SH-SY5Y (cell line): ENCODE data around the gene PSEN2.

Experiments
- GATA2 ChIP-seq: IDR thresholded peaks from 2 replicates; pipeline ENCODE4 v1.6.1; 2011; ENCODE audit warnings: mild to moderate bottlenecking, low read depth, low read length
- GATA3 ChIP-seq: IDR thresholded peaks from 2 replicates; pipeline ENCODE4 v1.6.1; 2011; ENCODE audit warnings: low read depth, mild to moderate bottlenecking, low read length, moderate library complexity

Gene PSEN2

DNA sequence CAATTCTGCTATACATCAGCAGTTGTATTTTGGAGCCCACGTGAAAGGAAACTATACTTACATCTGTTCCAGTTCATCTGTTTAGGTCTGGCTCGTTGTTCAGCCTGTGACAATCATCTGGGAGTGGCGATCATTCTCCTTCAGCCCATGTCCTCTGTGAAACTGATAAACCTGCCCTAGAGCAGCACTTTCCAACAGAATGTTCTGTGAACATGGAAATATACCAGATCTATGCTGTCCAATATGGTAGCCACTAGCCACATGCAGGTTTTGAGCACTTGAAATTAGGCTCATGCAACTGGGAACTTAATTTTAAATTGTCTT, 45.2 kb downstream of the PSEN2 start:
- TF ChIP-seq GATA2, result no peak
- TF ChIP-seq GATA3, result no peak

DNA sequence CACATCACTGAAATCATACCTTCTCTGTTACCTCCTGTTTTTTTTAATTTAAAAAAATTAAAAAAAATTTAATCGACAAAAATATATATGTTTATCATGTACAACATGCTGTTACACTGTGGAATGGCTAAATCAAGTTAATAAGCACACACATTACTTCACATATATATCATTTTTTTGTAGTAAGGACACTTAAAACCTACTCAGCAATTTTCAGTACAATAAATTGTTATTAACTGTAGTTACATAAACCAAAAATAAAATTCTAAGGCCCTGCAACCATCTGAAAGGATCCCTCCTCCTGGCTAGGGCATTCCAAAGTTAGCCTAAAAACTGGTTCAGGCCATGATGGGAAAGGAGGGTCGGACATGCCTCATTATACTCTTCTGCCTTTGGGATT, 46.1 kb downstream of the PSEN2 start:
- TF ChIP-seq GATA3 (no peak), GATA2 (no peak)

DNA sequence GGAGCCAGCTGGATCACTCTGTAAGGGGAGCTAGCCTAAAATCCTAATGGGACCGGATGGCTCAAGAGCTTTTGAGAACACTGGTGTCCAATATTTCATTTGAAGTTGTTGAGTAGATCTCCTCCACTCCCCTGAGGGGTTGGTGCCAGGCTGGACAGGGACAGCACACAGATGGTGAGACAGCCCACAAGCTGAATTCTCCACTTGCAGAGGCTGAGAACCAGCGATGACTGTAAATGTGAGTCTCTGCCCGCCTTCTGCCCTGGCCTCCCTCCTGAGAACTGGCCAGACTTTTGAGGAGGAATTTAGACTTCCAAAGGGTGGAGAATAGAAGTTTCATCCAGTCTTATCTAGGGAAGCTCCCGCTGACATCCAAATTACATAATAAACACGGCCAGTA, 49.2 kb downstream of the PSEN2 start:
- TF ChIP-seq GATA3 (no peak), GATA2 (no peak)

DNA sequence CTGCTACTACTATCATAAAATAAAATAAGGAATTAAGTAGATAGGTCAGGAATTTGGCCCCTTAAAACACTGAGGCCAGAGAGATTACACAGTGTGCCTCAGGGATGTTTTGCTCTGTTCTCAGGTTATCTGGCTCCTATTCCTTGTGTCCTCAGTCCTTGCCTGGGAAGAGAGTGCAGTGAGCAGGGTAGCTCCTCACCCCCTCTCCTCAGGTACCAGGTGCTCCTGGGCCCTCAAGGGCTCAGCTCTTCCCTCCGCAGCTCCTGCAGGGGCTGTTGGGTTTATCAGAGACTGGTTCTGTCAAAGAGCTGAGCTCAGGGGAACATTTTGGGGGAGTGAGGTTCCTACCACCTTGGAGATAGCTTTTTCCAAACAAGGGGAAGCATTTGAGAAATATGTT, 49.6 kb downstream of the PSEN2 start:
- TF ChIP-seq GATA2 (no peak), GATA3 (no peak)

DNA sequence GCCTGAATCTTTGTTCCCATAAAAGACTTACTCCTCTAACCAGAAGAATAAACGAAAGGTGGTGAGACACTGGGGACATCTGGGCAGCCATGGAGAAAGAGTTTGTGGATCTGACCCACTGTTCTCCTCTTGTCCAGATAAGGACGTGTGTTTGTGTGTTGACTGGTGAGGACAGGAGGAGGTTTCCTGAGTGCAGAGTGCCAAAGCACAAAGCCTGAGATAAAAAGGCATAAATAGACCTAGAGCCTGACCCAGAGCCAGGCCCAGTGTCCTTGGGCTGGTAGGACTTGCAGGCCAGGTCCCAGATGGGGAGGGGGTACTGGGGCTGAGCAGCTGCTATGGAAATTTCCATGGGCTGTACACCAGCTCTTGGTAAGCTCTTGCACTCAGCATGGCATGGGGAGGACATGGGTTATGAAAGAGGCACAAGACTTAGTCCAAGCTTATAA, 50.1 kb downstream of the PSEN2 start:
- TF ChIP-seq GATA3, result no peak
- no peak for TF ChIP-seq GATA2

DNA sequence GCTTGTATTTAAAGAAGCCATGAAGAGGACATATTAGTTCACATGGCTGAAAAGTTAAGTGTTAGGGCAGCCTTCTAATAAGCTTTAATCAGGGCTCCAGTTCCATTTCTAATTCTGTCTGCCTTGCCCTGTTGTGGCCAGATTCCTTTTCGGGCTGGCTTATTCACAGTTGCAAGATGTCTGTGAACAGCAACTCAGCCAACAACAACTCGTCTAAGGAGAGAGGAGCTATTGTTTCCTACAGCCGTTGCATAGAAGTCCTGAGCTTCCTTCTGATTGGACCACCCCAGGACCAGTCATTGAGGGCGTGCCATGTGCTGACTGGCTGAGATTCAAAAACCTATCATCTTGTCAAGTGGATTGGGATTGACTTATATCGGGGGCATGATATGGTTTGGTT, 51.1 kb downstream of the PSEN2 start:
- TF ChIP-seq GATA3 (no peak), GATA2 (no peak)

DNA sequence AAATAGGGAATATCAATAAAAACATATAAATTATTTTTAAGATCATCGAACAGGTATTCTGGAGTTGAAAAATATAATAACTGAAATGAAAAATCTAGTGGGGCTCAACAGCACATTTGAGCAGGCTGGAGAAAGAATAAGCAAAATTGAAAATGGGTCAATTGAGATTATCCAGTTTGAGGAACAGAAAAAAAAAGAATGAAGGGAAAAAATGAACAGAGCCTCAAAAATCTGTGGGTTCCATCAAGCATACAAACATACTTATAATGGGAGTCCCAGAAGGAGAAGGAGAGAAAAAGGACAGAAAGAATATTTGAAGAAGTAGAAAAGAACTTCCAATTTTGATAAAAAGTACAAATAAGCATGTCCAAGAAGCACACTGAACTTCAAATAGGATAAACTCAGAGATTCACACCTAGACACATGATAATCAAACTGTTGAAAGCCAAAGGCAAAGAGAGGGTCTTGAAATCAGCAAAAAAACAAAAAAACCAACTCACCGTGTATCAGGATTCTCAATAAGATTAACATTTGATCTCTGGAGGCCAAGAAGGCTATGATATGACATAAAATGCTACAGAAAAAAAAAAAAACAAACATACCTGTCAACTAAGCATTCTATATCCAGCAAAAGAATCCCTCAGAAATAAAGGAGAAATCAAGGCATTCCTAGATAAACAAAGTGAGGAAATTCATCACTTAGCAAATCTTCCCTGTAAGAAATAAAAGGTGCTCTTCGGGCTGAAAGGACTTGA, 64.2 kb downstream of the PSEN2 start:
- no peak for TF ChIP-seq GATA2
- no peak for TF ChIP-seq GATA3

DNA sequence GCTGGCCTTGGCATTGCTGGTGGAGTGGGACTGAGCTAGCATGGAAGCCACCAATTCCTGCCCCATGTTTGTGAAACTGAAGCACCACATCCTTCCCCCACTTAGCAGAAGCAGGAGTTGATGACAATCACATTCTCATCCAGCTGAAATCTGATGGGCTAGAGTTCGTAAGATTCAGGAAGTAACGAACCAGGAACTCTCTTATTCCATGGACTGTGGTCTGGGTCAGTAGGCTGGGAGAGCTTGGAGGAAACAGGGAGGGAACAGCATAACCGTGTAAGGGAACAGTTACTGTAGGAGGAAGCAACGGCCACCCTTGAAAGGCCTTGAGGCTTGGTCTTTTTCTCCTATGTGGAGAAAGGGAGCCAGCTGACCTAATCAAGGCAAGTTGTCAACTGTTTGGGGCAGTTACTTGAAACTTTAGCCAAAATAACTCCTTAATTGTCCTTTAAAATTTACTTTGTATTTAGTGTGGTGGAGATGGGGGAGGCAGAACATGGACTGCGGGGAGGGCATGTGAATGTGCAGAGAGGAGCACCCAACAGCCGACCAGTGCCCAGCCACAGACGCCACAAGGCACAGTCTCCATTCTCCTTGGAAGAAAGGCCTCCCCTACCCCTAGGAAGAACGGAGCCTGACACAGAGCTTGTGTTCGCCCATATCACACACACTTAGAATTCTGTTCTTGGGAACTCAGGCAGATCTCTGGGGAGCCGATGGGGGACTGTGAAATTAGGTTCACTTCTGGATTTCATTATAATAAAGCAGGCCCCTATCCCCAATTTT, 67.7 kb downstream of the PSEN2 start:
- TF ChIP-seq GATA2 (no peak), GATA3 (no peak)

DNA sequence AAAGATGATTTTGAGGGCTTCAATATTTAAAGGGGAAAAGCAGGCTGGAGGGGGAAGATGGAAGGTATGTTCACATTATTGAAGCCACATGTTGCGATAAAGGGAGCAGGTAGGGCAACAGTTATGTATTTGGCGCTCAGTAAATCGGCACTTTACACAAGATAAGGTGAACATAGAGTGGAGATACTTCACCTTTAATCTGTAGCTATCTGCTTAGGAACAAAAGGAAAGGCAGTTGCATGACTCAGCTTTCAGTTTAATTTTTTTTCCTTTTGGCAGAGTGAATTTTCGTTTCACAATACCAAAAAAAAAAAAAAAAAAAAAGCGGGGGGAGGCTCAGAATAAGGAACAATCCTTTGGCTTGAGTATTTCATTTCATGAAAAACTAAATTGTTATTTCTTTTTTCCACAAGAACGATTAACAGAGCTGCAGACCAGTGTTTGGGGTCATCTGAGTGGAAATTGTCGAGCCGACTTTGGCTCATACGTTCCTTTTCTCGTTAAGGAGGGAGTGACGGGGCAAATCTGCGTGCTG, 68.6 kb downstream of the PSEN2 start:
- TF ChIP-seq GATA2 (no peak), GATA3 (no peak)

DNA sequence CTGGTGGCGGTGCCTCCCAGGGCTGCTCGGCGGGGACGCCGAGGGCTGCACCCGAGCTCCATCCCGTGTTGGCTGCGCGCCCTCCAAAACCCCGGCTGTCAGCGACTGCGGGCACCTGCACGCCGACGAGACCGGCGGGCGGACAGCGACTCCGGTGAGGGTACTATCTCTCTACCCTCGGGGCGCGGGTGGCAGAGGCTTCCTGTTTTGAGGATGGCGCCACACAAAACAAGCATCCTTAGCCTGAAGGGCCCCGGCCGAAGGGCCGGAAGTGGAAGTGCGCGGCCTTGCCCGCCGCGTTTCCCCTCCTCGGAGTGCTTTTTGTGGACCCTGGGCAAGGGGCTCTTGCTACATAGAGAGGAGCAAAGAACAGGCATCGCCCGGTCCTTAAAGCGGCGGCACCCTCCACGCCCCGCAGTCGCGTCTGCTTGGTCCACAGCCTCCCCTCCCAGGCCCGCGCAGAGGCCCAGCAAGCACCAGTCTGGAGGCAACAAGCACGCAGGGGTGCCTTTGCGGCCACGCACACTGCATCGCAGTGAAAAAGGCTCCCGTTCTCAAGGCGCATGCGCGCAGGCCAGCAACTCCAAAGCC, 69.1 kb downstream of the PSEN2 start:
- TF ChIP-seq GATA3, result no peak
- peak; percentile 27; the same call in 1 of the 2 replicates for TF ChIP-seq GATA2

DNA sequence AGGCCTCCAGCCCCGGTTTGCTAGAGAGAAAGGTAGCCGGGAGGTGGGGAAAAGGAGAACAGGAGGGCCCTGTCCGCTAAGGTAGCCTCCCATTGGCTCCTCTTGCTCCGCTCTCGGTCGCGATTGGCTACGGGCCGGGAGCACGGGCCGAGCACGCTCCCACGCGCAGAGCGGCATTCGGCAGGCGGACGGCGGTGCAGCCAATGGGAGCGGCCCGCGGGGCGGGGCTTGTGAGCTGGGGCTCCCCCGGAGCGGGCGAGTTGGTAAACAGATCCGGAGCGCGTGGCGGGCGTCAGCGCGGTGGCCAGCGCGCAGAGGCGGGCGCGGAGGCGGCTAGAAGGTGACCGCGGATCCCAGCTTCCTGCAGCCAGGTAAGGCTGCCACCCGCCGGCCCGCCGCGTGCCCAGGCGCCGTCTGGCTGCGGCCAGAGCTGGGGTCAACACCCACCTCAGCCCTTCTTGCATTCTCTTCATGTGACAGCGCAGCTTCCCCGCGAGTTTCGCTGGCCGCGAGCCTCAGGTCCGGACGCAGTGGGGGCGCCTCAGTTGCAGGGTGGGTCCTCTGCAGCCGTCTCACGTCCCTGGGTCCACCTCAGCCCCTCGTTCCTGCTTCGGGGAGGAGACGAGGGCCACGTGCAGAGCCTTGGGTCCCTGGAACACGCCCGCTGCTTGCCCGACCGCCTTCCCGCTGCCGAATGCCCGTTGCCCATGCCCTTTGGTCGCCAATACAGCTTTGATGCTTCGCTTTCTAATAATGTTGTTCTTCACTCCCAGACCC, 69.8 kb downstream of the PSEN2 start, which contains the start of gene COQ8A:
Gene COQ8A (plus strand): TSS at position 266 of the 777 bp plus-strand sequence. CDS start 21,092 bp downstream, outside the sequence.
- no peak for TF ChIP-seq GATA3
- TF ChIP-seq GATA2, result no peak

DNA sequence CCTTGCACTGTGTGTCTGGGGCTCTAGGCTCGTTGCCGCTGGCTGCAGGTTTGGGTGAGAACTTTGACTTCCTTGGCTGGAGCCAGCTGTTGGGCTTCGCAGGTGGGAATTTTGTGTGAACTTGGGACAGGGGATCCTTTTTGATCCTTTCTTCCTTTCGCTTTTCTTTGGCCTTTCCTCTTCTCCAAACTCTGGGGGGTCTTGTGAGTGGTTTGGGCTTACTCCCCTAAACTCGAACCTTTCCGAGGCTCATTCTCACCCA, 70.3 kb downstream of the PSEN2 start:
- no peak for TF ChIP-seq GATA2
- TF ChIP-seq GATA3, result no peak

DNA sequence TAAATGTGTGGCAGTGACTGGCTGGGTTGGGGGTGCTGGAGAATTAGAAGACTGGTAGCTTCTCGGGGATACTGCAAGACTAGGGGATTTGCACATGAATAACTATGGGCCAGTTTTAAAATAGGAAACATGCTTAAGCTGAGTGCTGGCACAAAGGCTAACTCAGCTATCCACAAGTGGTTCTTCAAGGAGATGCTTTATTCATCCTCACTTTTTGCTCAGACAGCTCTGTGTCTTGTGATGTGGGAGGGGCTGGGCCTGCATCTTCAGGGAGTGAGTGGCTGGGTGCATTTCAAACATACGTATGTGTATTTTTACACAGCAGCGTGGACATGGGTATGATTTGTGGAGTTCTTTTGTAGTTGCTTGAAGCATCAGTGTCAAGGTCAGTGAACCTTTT, 72.0 kb downstream of the PSEN2 start:
- TF ChIP-seq GATA3, result no peak
- TF ChIP-seq GATA2, result no peak

DNA sequence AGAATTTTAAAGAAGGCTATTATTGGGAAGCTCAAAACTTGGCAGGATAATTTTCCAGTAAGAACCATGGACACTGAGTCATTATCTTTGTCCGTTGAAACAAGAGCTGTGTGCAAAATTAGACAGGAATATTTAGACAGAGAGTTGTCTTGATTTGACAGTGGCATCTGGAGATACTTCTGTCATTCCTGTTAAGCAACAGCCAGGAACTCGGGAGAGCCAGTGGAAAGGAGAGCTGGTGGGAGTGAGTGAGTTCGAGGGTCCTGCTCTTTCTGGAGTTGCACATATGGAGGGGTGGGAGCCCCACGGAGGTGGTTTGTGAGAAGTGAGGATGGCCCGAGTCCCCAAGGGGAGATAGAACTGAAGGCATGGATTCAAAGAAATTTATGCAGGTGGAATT, 72.7 kb downstream of the PSEN2 start:
- TF ChIP-seq GATA3 (no peak), GATA2 (no peak)
